Liver (tissue), 9 donors: ENCODE results near the gene CCDC120. TPM values are rescaled to one million over a fixed set of nuclear protein-coding genes. Genes with fewer than 3 reads are reported as not detected.

Experiments
- DNase-seq: peaks from one replicate; pipeline ENCODE4 v3.0.0-alpha.2; 2017; ENCODE audit warnings: low spot score
- H3K27ac ChIP-seq, 2 donors: one replicate each; pipeline ENCODE4 v1.7.0; 2013; ENCODE audit warnings: inconsistent platforms in 2 of 2, low read length in 2 of 2, control low read depth in 1 of 2, low read depth in 1 of 2, mild to moderate bottlenecking in 1 of 2
- H3K27me3 ChIP-seq, 4 donors: one replicate each; pipeline versions ENCODE4 v1.6.1 to v1.7.0; 2013; ENCODE audit warnings: low read length in 3 of 4, inconsistent platforms in 1 of 4, mild to moderate bottlenecking in 1 of 4, moderate library complexity in 1 of 4; ENCODE audit not compliant: control insufficient read depth in 4 of 4, insufficient read depth in 4 of 4
- H3K36me3 ChIP-seq, 4 donors: one replicate each; pipeline versions ENCODE4 v1.6.1 to v1.7.0; 2013; ENCODE audit warnings: low read length in 3 of 4, mild to moderate bottlenecking in 3 of 4, low read depth in 1 of 4, moderate library complexity in 1 of 4; ENCODE audit not compliant: control insufficient read depth in 4 of 4, insufficient read depth in 3 of 4
- H3K4me1 ChIP-seq, 4 donors: one replicate each; pipeline versions ENCODE4 v1.6.1 to v1.7.0; 2013; ENCODE audit warnings: low read length in 3 of 4, mild to moderate bottlenecking in 3 of 4, moderate library complexity in 1 of 4; ENCODE audit not compliant: control insufficient read depth in 4 of 4, insufficient read depth in 4 of 4
- H3K4me3 ChIP-seq, 3 donors: one replicate each; pipeline versions ENCODE4 v1.6.1 to v1.7.0; 2013; ENCODE audit warnings: low read length in 3 of 3, control low read depth in 1 of 3, low read depth in 1 of 3, mild to moderate bottlenecking in 1 of 3
- H3K9ac ChIP-seq, 2 donors: one replicate each; pipeline ENCODE4 v1.7.0; 2013; ENCODE audit warnings: low read length in 2 of 2, mild to moderate bottlenecking in 2 of 2, moderate library complexity in 2 of 2, control low read depth in 1 of 2, low read depth in 1 of 2
- H3K9me3 ChIP-seq, 4 donors: one replicate each; pipeline versions ENCODE4 v1.6.1 to v1.7.0; 2013; ENCODE audit warnings: low read length in 3 of 4; ENCODE audit not compliant: control insufficient read depth in 4 of 4
- ATF3 ChIP-seq: IDR thresholded peaks from 2 replicates; pipeline ENCODE4 v1.6.1; 2016; ENCODE audit warnings: antibody characterized with exemption
- CTCF ChIP-seq: fragments of 150-350 bp; IDR thresholded peaks from 2 replicates; pipeline ENCODE4 v1.5.1; 2017; ENCODE audit warnings: improper control_type of control experiment, low read depth, low read length; ENCODE audit not compliant: missing input control
- EGR1 ChIP-seq, 2 donors: IDR thresholded peaks; 2 replicates each; pipeline ENCODE4 v1.6.1; 2016 to 2018; ENCODE audit warnings: antibody characterized with exemption in 2 of 2, low read depth in 2 of 2
- FOXA1 ChIP-seq: IDR thresholded peaks from 2 replicates; pipeline ENCODE4 v1.6.1; 2016; ENCODE audit warnings: antibody characterized with exemption
- FOXA2 ChIP-seq: IDR thresholded peaks from 2 replicates; pipeline ENCODE4 v1.6.1; 2016; ENCODE audit warnings: antibody characterized with exemption
- GABPA ChIP-seq, 2 donors: IDR thresholded peaks in 1 of 2; conservative IDR thresholded peaks in 1 of 2; 2 replicates each; pipeline ENCODE4 v1.6.1; 2016; ENCODE audit warnings: antibody characterized with exemption in 2 of 2, mild to moderate bottlenecking in 1 of 2, moderate library complexity in 1 of 2
- HNF4A ChIP-seq, 2 donors: conservative IDR thresholded peaks; 2 replicates each; pipeline ENCODE4 v1.6.1; 2016; ENCODE audit warnings: antibody characterized with exemption in 2 of 2, mild to moderate bottlenecking in 2 of 2
- HNF4G ChIP-seq: IDR thresholded peaks from 2 replicates; pipeline ENCODE4 v1.6.1; 2016; ENCODE audit warnings: antibody characterized with exemption
- JUND ChIP-seq, 2 donors: IDR thresholded peaks; 2 replicates each; pipeline ENCODE4 v1.6.1; 2016; ENCODE audit warnings: antibody characterized with exemption in 2 of 2
- MAX ChIP-seq: IDR thresholded peaks from 2 replicates; pipeline ENCODE4 v1.6.1; 2016; ENCODE audit warnings: antibody characterized with exemption
- NR2F2 ChIP-seq: IDR thresholded peaks from 2 replicates; pipeline ENCODE4 v1.6.1; 2016; ENCODE audit warnings: antibody characterized with exemption
- RAD21 ChIP-seq, 2 donors: IDR thresholded peaks; 2 replicates each; pipeline ENCODE4 v1.6.1; 2016; ENCODE audit warnings: antibody characterized with exemption in 2 of 2, mild to moderate bottlenecking in 2 of 2
- RXRA ChIP-seq, 2 donors: IDR thresholded peaks; 2 replicates each; pipeline ENCODE4 v1.6.1; 2017 to 2018; ENCODE audit warnings: antibody characterized with exemption in 2 of 2, mild to moderate bottlenecking in 1 of 2
- SP1 ChIP-seq: IDR thresholded peaks from 2 replicates; pipeline ENCODE4 v1.6.1; 2018; ENCODE audit warnings: antibody characterized with exemption, mild to moderate bottlenecking
- TAF1 ChIP-seq: conservative IDR thresholded peaks from 2 replicates; pipeline ENCODE4 v1.6.1; 2016; ENCODE audit warnings: antibody characterized with exemption, mild to moderate bottlenecking
- YY1 ChIP-seq: IDR thresholded peaks from 2 replicates; pipeline ENCODE4 v1.6.1; 2016; ENCODE audit warnings: antibody characterized with exemption, mild to moderate bottlenecking
- ZBTB33 ChIP-seq: IDR thresholded peaks from 2 replicates; pipeline ENCODE4 v1.6.1; 2016; ENCODE audit warnings: antibody characterized with exemption
- WGBS: extraction: QIAGEN DNeasy Blood & Tissue Kit; methylation state at CpG from one replicate; pipeline ENCODE4 v1.1.7; 2013; 5-methylcytosine and 5-hydroxymethylcytosine counted together
- polyA plus RNA-seq, 2 donors: library from polyadenylated mRNA; stranded (reverse) in 1 of 2; unstranded in 1 of 2; fragments of 200-250 nt in 1 of 2; fragments of >200 nt in 1 of 2; fragmentation: Nextera tagmentation in 1 of 2; extraction: Ambion mirVana in 1 of 2; gene quantifications; one replicate each; pipeline versions ENCODE4 v1.2.1 to v1.2.3, GENCODE V29; 2013 to 2015
- total RNA-seq, 2 donors: library from RNA; depleted of rRNA; stranded (reverse); fragments of >200 nt; gene quantifications; one replicate each; pipeline ENCODE4 v1.2.3, GENCODE V29; 2014
- TF ChIP-seq, protein P1 (sequence below): IDR thresholded peaks from 2 replicates; pipeline ENCODE4 v1.6.1; 2016; ENCODE audit warnings: antibody characterized with exemption, mild to moderate bottlenecking
- donor health status: healthy.
- donor health status: healthy.
- donor health status: healthy.
- donor health status: healthy.
- donor health status: healthy.

CCDC120 gene
- total and polyA plus RNA-seq, 4 donors = 1.0 to 3.4 (median 1.6) TPM

DNA sequence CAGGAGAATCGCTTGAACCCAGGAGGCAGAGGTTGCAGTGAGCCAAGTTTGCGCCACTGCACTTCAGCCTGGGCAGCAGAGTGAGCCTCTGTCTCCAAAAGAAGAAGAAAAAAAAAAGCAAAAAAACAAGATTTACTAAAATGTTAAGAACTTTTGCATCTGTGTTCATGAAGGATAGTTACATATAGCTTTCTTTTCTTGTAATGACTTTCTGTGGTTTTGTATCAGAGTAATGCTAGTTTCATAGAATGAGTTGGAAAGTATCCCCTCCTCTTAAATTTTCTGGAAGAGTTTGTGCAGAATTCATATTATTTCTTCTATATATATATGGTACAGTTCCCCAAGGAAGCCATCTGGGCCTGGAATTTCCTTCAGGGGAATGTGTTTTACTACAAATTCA is 39.7 kb upstream of the CCDC120 start:
- Histone ChIP-seq H3K9me3 (no peaks in the 10 kb centered on the region), H3K27ac (no peak overlapping the region), H3K9ac (no peak overlapping the region), H3K4me1 (peaks cover 0 to 3% (median 0%) of the 10 kb centered on the region in 4 donors), H3K4me3 (no peak overlapping the region), H3K36me3 (no peaks in the 10 kb centered on the region), H3K27me3 (no peaks in the 10 kb centered on the region)
- WGBS = 72% methylated on average over 2 of the region's 2 CpGs
- no peak for TF ChIP-seq HNF4G
- no peak for TF ChIP-seq JUND (IDR thresholded peaks at IDR 0.05)
- TF ChIP-seq EGR1 (IDR thresholded peaks at IDR 0.05; ENCODE audit: low read depth in 2 of 2) = no peak
- TF ChIP-seq HNF4A (conservative IDR thresholded peaks at IDR 0.05) = no peak
- TF ChIP-seq RXRA (IDR thresholded peaks at IDR 0.05) = no peak
- no peak for TF ChIP-seq MAX
- no peak for DNase-seq

GRCh38 chrX:49019599-49020249 is 39.1 kb upstream of the CCDC120 start:
- Histone ChIP-seq H3K4me3 (no peak overlapping the region), H3K9ac (no peak overlapping the region), H3K9me3 (no peaks in the 10 kb centered on the region), H3K27me3 (no peaks in the 10 kb centered on the region), H3K27ac (peak overlapping the region; percentile 61 to 91), H3K36me3 (no peaks in the 10 kb centered on the region), H3K4me1 (peaks cover 0 to 3% (median 0%) of the 10 kb centered on the region in 4 donors)
- TF ChIP-seq FOXA1 = no peak
- no peak for TF ChIP-seq TAF1
- TF ChIP-seq HNF4A (conservative IDR thresholded peaks at IDR 0.05) = peak; percentile 61 to 65
- TF ChIP-seq MAX = no peak
- peak; percentile 65 to 72 for TF ChIP-seq RXRA (IDR thresholded peaks at IDR 0.05)
- TF ChIP-seq RAD21 (IDR thresholded peaks at IDR 0.05) = no peak
- TF ChIP-seq JUND (IDR thresholded peaks at IDR 0.05) = peak; percentile 31 to 37
- peak; percentile 58 for TF ChIP-seq ATF3
- no peak for TF ChIP-seq ZBTB33
- TF ChIP-seq EGR1 (IDR thresholded peaks at IDR 0.05; ENCODE audit: low read depth in 2 of 2) = no peak
- TF ChIP-seq, protein P1, sequence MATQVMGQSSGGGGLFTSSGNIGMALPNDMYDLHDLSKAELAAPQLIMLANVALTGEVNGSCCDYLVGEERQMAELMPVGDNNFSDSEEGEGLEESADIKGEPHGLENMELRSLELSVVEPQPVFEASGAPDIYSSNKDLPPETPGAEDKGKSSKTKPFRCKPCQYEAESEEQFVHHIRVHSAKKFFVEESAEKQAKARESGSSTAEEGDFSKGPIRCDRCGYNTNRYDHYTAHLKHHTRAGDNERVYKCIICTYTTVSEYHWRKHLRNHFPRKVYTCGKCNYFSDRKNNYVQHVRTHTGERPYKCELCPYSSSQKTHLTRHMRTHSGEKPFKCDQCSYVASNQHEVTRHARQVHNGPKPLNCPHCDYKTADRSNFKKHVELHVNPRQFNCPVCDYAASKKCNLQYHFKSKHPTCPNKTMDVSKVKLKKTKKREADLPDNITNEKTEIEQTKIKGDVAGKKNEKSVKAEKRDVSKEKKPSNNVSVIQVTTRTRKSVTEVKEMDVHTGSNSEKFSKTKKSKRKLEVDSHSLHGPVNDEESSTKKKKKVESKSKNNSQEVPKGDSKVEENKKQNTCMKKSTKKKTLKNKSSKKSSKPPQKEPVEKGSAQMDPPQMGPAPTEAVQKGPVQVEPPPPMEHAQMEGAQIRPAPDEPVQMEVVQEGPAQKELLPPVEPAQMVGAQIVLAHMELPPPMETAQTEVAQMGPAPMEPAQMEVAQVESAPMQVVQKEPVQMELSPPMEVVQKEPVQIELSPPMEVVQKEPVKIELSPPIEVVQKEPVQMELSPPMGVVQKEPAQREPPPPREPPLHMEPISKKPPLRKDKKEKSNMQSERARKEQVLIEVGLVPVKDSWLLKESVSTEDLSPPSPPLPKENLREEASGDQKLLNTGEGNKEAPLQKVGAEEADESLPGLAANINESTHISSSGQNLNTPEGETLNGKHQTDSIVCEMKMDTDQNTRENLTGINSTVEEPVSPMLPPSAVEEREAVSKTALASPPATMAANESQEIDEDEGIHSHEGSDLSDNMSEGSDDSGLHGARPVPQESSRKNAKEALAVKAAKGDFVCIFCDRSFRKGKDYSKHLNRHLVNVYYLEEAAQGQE = no peak
- peak; percentile 69 for TF ChIP-seq SP1
- TF ChIP-seq CTCF = no peak
- peak; percentile 7 for TF ChIP-seq FOXA2
- TF ChIP-seq NR2F2 = peak; percentile 52
- TF ChIP-seq YY1 = peak; percentile 64
- no peak for TF ChIP-seq GABPA (IDR thresholded peaks at IDR 0.05 in 1 of 2, conservative IDR thresholded peaks at IDR 0.05 in 1 of 2)
- TF ChIP-seq HNF4G = peak; percentile 25
- WGBS = 31% methylated on average over 7 of the region's 7 CpGs
- no peak for DNase-seq
